K562 (cell line): ENCODE data around the gene EXTL1. TPM values are rescaled to one million over a fixed set of nuclear protein-coding genes. Genes with fewer than 3 reads are reported as not detected.

ENCODE experiments used
- ATAC-seq: fragments of 200-7000 bp; cut with Tn5 transposase; 3 replicates; pipeline ENCODE4 v1.9.1; 2020; ENCODE audit warnings: moderate library complexity
- BruUV-seq: library from RNA; stranded (reverse); fragments of 400-500 nt; replicated peaks from 2 replicates; lab custom pipeline; 2021; lab: Mats Ljungman, UMichigan
- CTCF ChIA-PET: fragments of 300-600 bp; formaldehyde crosslinking; extraction: SDS; loops from one replicate; lab custom pipeline; 2021; ENCODE audit warnings: low intra/inter-chr PET ratio; lab: Yijun Ruan, JAX
- POLR2A ChIA-PET: fragments of 300-600, 350-650 bp; sonication (Branson Sonifier 250); formaldehyde crosslinking; extraction: SDS; loops from one replicate; lab custom pipeline; 2021; ENCODE audit warnings: antibody characterized with exemption, inconsistent platforms; lab: Yijun Ruan, JAX
- DNase-seq, 4 experiments: peaks; one replicate each; pipeline versions ENCODE4 v3.0.0 to v3.0.0-alpha.2; 2011 to 2018; ENCODE audit warnings: low spot score in 3 of 4, mixed read lengths in 3 of 4; ENCODE audit errors: extremely low read depth in 1 of 4
- FAIRE-seq: peaks from 2 replicates; lab custom pipeline; 2011; peaks lifted over from hg19 to GRCh38; lab: Jason Lieb, UNC
- H2AFZ ChIP-seq: 2 replicates; pipeline ENCODE4 v1.6.0; 2011; ENCODE audit warnings: low read depth, low read length, control low read depth, inconsistent platforms
- H3K27ac ChIP-seq: fragments of 200-600 bp; 3 replicates; pipeline ENCODE4 v1.8.0; 2011; ENCODE audit warnings: low read depth, mild to moderate bottlenecking, control low read depth, inconsistent platforms, low read length, moderate library complexity, mixed read lengths; ENCODE audit errors: extremely low read depth
- H3K27me3 ChIP-seq, 2 experiments: fragments of 300-600 bp in 1 of 2; 2 replicates in 1 of 2; 3 replicates in 1 of 2; pipeline versions ENCODE4 v1.6.0 to v1.8.0; 2011; ENCODE audit warnings: inconsistent platforms in 2 of 2, low read length in 2 of 2, mild to moderate bottlenecking in 1 of 2, mixed read lengths in 1 of 2, moderate library complexity in 1 of 2; ENCODE audit not compliant: control insufficient read depth in 2 of 2, insufficient read depth in 2 of 2
- H3K36me3 ChIP-seq: fragments of 300-600 bp; 3 replicates; pipeline ENCODE4 v1.8.0; 2011; ENCODE audit warnings: mild to moderate bottlenecking, low read length, inconsistent platforms; ENCODE audit not compliant: control insufficient read depth, insufficient read depth
- H3K4me1 ChIP-seq, 2 experiments: fragments of 200-600 bp in 1 of 2; replicated peaks in 1 of 2; 2 replicates in 1 of 2; 3 replicates in 1 of 2; pipeline versions ENCODE4 v1.5.1 to v1.8.0; 2011; ENCODE audit warnings: inconsistent platforms in 2 of 2, low read length in 2 of 2, mild to moderate bottlenecking in 1 of 2, mixed read lengths in 1 of 2, moderate library complexity in 1 of 2; ENCODE audit not compliant: control insufficient read depth in 2 of 2, insufficient read depth in 2 of 2
- H3K4me2 ChIP-seq: 2 replicates; pipeline ENCODE4 v1.6.1; 2011; ENCODE audit warnings: low read length, control low read depth, inconsistent platforms, mixed read lengths; ENCODE audit not compliant: insufficient read depth
- H3K4me3 ChIP-seq: fragments of 200-600 bp; sonication (generic), shearing (Covaris generic); 2 replicates; pipeline ENCODE4 v1.5.1; 2016; ENCODE audit warnings: control low read depth, inconsistent platforms
- H3K79me2 ChIP-seq: fragments of 200-600 bp; 3 replicates; pipeline ENCODE4 v1.8.0; 2011; ENCODE audit warnings: low read length, inconsistent platforms; ENCODE audit not compliant: control insufficient read depth, insufficient read depth
- H3K9ac ChIP-seq, 2 experiments: 2 replicates each; pipeline versions ENCODE4 v1.6.0 to v1.6.1; 2011; ENCODE audit warnings: low read depth in 2 of 2, low read length in 2 of 2, control low read depth in 1 of 2, inconsistent platforms in 1 of 2, mild to moderate bottlenecking in 1 of 2, mixed read lengths in 1 of 2; ENCODE audit not compliant: insufficient read depth in 1 of 2
- H3K9me1 ChIP-seq: one replicate; pipeline ENCODE4 v1.6.0; 2011; ENCODE audit warnings: inconsistent platforms, mild to moderate bottlenecking, low read length, moderate library complexity; ENCODE audit not compliant: control insufficient read depth, insufficient read depth
- H3K9me3 ChIP-seq: replicated peaks from 2 replicates; pipeline ENCODE4 v1.5.1; 2011; ENCODE audit warnings: low read depth, low read length, inconsistent platforms; ENCODE audit not compliant: control insufficient read depth, insufficient read depth
- H4K20me1 ChIP-seq: replicated peaks from 2 replicates; pipeline ENCODE4 v1.6.1; 2011; ENCODE audit warnings: low read length, inconsistent platforms, mixed read lengths; ENCODE audit not compliant: control insufficient read depth, insufficient read depth
- ATF7 ChIP-seq: fragments of 450-650 bp; IDR thresholded peaks from 2 replicates; pipeline ENCODE4 v1.7.1; 2014; ENCODE audit warnings: mild to moderate bottlenecking, moderate library complexity
- HDAC2 ChIP-seq: fragments of 450-650 bp; IDR thresholded peaks from 2 replicates; pipeline ENCODE4 v1.6.1; 2016; ENCODE audit warnings: mild to moderate bottlenecking
- HNRNPL ChIP-seq: fragments of 200-400 bp; formaldehyde crosslinking; IDR thresholded peaks from 2 replicates; pipeline ENCODE4 v1.6.1; 2017; ENCODE audit warnings: low read depth, mild to moderate bottlenecking, low read length
- KHSRP ChIP-seq: fragments of 450-650 bp; IDR thresholded peaks from 2 replicates; pipeline ENCODE4 v1.6.1; 2017
- NR4A1 ChIP-seq, 2 experiments: fragments of 250-450 bp in 1 of 2; fragments of 450-650 bp in 1 of 2; sonication (Bioruptor Pico) in 1 of 2; IDR thresholded peaks; 2 replicates each; pipeline versions ENCODE4 v1.4.0 to v1.6.1; 2016 to 2020; ENCODE audit warnings: mild to moderate bottlenecking in 2 of 2, missing compliant biosample characterization in 1 of 2, missing genetic modification characterization in 1 of 2, moderate library complexity in 1 of 2
- POLR2B ChIP-seq: fragments of 450-650 bp; IDR thresholded peaks from 2 replicates; pipeline ENCODE4 v1.6.1; 2018; ENCODE audit warnings: low read depth; ENCODE audit not compliant: partially characterized antibody
- RBM25 ChIP-seq: fragments of 200-400 bp; formaldehyde crosslinking; IDR thresholded peaks from 2 replicates; pipeline ENCODE4 v1.6.1; 2018; ENCODE audit warnings: low read length, low read depth, moderate library complexity; ENCODE audit not compliant: severe bottlenecking
- SIRT6 ChIP-seq: IDR thresholded peaks from one replicate; pipeline ENCODE4 v1.6.1; 2012; ENCODE audit warnings: low read depth, mild to moderate bottlenecking, control low read depth, inconsistent platforms, low read length, moderate library complexity
- ZNF384 ChIP-seq: IDR thresholded peaks from 2 replicates; pipeline ENCODE4 v1.6.1; 2012; ENCODE audit warnings: low read depth, low read length, improper control_type of control experiment
- ZNF766 ChIP-seq: fragments of 200-800 bp; sonication (Bioruptor generic); conservative IDR thresholded peaks from 2 replicates; pipeline ENCODE4 v1.6.1; 2016; ENCODE audit warnings: missing genetic modification characterization, missing compliant biosample characterization
- WGBS: fragments of 100-300 bp; shearing (Covaris generic); methylation state at CpG from one replicate; pipeline ENCODE4 v1.1.6; 2016; ENCODE audit warnings: low coverage, mixed read lengths; ENCODE audit not compliant: insufficient coverage; ENCODE audit errors: missing lambda C conversion rate; 5-methylcytosine and 5-hydroxymethylcytosine counted together
- in situ Hi-C: fragments of 300-500 bp; cut with MboI; formaldehyde crosslinking; loops from 4 replicates; pipeline ENCODE4 v1.15.0; 2018; ENCODE audit warnings: inconsistent platforms, mixed read lengths
- intact Hi-C: fragments of 100-400 bp; cut with micrococcal nuclease; formaldehyde crosslinking; loops from 2 replicates; pipeline ENCODE4 v1.14.2; 2022
- polyA plus RNA-seq, 8 experiments: library from polyadenylated mRNA; depleted of rRNA in 4 of 8; stranded (reverse) in 5 of 8; unstranded in 3 of 8; fragments of >200 nt; fragmentation: Nextera tagmentation in 2 of 8; fragmentation: Illumina TruSeq in 1 of 8; extraction: Ambion mirVana in 2 of 8; extraction: Trizol in 1 of 8; gene quantifications; 2 replicates each; pipeline versions ENCODE4 v1.2.1 to v1.2.3, GENCODE V29; 2011 to 2014; ENCODE audit warnings: inconsistent platforms in 1 of 8, missing spikeins in 1 of 8
- total RNA-seq, 7 experiments: library from RNA; depleted of rRNA in 6 of 7; stranded (reverse); fragments of >200 nt in 6 of 7; fragmentation: Illumina TruSeq in 2 of 7; extraction: Trizol in 2 of 7; gene quantifications; 2 replicates each; pipeline versions ENCODE4 v1.2.1 to v1.2.3, GENCODE V29; 2011 to 2021; ENCODE audit warnings: low replicate concordance in 1 of 7
- TF ChIP-seq, protein P1 (sequence below): sonication (generic); formaldehyde crosslinking; IDR thresholded peaks from 2 replicates; pipeline ENCODE4 v1.8.1; 2023; ENCODE audit warnings: mild to moderate bottlenecking, missing genetic modification reagents
- TF ChIP-seq, protein P2 (sequence below): fragments of 450-650 bp; formaldehyde crosslinking; IDR thresholded peaks from 2 replicates; pipeline ENCODE4 v1.4.0; 2020; ENCODE audit warnings: mild to moderate bottlenecking, moderate library complexity
- TF ChIP-seq, protein P3 (sequence below): fragments of 450-650 bp; IDR thresholded peaks from 2 replicates; pipeline ENCODE4 v1.6.1; 2017; ENCODE audit warnings: antibody characterized with exemption, mild to moderate bottlenecking

The EXTL1 gene
- total and polyA plus RNA-seq, 9 of the 15 experiments (the other 6 are each of a cell fraction or from before 2014, with no cell fraction given) = 0.04 to 0.23 (median 0.08) TPM; not detected in 3

DNA sequence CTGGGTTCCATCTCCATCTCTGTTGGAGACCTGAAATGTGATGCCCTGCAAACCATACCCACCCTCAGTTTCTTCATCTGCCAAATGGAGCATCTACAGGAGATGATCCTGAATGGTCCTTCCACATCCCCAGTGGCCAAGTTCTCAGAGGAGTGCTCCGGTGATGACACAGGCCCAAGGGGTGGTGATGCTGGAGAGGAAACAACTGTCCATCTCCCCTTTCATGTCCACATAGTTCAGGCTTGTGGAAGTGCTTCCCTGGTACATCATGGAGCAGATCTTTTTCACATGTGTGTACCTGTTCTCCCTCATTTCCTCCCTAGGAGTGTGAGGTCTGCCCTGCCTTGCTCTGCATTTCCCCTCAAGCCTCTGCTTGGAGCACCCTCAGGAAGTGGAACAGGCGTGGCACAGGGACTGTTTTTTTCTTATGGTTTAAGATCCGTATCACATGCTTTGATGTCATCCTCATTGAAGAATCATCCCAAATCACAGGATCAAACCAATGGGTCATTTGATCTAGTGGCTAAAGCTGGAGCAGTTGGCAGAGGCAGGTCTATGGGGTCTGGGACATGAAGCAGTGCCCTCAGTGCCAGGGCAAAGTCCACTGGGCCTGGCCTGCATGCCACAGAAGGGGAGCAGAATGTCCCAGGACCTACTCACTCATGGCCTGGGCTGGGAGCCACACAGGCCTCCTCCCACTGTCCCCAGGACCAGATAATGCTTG is 54.0 kb downstream of the EXTL1 start:
- H3K79me2 ChIP-seq = no peaks in the 10 kb centered on the region
- H3K27ac ChIP-seq = no peak overlapping the region
- H3K9me1 ChIP-seq = no peaks in the 10 kb centered on the region
- POLR2A ChIA-PET = no interaction called here
- no peaks in the 10 kb centered on the region for H4K20me1 ChIP-seq
- WGBS = 60% methylated on average over 3 of the region's 3 CpGs
- in situ Hi-C loops (no loop called here), intact Hi-C loops (no loop called here)
- no peaks in the 10 kb centered on the region for H3K36me3 ChIP-seq
- H2AFZ ChIP-seq = 0 out of 2 replicates have a peak overlapping the region, but pooled peaks have one; percentile 2
- no peak overlapping the region for H3K4me3 ChIP-seq
- CTCF ChIA-PET = no interaction called here
- H3K9ac ChIP-seq = peak overlapping the region in 1 of 2 experiments; percentile 31; a peak in 2 of 4 replicates
- H3K9me3 ChIP-seq = no peaks in the 10 kb centered on the region
- TF ChIP-seq ZNF766 (CRISPR knock-in tag) = no peak
- TF ChIP-seq, protein P1, sequence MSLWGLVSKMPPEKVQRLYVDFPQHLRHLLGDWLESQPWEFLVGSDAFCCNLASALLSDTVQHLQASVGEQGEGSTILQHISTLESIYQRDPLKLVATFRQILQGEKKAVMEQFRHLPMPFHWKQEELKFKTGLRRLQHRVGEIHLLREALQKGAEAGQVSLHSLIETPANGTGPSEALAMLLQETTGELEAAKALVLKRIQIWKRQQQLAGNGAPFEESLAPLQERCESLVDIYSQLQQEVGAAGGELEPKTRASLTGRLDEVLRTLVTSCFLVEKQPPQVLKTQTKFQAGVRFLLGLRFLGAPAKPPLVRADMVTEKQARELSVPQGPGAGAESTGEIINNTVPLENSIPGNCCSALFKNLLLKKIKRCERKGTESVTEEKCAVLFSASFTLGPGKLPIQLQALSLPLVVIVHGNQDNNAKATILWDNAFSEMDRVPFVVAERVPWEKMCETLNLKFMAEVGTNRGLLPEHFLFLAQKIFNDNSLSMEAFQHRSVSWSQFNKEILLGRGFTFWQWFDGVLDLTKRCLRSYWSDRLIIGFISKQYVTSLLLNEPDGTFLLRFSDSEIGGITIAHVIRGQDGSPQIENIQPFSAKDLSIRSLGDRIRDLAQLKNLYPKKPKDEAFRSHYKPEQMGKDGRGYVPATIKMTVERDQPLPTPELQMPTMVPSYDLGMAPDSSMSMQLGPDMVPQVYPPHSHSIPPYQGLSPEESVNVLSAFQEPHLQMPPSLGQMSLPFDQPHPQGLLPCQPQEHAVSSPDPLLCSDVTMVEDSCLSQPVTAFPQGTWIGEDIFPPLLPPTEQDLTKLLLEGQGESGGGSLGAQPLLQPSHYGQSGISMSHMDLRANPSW (CRISPR knock-in tag) = 0 out of 2 replicates have a peak, but pooled peaks have one; percentile 57
- TF ChIP-seq NR4A1 (CRISPR knock-in tag; IDR thresholded peaks at IDR 0.05) = no peak
- 0 out of 2 replicates have a peak, but pooled peaks have one; percentile 42 for TF ChIP-seq NR4A1 (tag; IDR thresholded peaks at IDR 0.05)
- no peak for TF ChIP-seq SIRT6
- 0 out of 2 replicates have a peak, but pooled peaks have one; percentile 7 for TF ChIP-seq HDAC2
- TF ChIP-seq KHSRP = no peak
- TF ChIP-seq ATF7 = 0 out of 2 replicates have a peak, but pooled peaks have one; percentile 10
- TF ChIP-seq, protein P2, sequence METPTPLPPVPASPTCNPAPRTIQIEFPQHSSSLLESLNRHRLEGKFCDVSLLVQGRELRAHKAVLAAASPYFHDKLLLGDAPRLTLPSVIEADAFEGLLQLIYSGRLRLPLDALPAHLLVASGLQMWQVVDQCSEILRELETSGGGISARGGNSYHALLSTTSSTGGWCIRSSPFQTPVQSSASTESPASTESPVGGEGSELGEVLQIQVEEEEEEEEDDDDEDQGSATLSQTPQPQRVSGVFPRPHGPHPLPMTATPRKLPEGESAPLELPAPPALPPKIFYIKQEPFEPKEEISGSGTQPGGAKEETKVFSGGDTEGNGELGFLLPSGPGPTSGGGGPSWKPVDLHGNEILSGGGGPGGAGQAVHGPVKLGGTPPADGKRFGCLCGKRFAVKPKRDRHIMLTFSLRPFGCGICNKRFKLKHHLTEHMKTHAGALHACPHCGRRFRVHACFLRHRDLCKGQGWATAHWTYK (CRISPR knock-in tag) = 0 out of 2 replicates have a peak, but pooled peaks have one; percentile 54
- TF ChIP-seq ZNF384 = 0 out of 2 replicates have a peak, but pooled peaks have one; percentile 6
- TF ChIP-seq RBM25 = peak; percentile 32
- TF ChIP-seq POLR2B = no peak
- TF ChIP-seq HNRNPL = no peak
- TF ChIP-seq, protein P3, sequence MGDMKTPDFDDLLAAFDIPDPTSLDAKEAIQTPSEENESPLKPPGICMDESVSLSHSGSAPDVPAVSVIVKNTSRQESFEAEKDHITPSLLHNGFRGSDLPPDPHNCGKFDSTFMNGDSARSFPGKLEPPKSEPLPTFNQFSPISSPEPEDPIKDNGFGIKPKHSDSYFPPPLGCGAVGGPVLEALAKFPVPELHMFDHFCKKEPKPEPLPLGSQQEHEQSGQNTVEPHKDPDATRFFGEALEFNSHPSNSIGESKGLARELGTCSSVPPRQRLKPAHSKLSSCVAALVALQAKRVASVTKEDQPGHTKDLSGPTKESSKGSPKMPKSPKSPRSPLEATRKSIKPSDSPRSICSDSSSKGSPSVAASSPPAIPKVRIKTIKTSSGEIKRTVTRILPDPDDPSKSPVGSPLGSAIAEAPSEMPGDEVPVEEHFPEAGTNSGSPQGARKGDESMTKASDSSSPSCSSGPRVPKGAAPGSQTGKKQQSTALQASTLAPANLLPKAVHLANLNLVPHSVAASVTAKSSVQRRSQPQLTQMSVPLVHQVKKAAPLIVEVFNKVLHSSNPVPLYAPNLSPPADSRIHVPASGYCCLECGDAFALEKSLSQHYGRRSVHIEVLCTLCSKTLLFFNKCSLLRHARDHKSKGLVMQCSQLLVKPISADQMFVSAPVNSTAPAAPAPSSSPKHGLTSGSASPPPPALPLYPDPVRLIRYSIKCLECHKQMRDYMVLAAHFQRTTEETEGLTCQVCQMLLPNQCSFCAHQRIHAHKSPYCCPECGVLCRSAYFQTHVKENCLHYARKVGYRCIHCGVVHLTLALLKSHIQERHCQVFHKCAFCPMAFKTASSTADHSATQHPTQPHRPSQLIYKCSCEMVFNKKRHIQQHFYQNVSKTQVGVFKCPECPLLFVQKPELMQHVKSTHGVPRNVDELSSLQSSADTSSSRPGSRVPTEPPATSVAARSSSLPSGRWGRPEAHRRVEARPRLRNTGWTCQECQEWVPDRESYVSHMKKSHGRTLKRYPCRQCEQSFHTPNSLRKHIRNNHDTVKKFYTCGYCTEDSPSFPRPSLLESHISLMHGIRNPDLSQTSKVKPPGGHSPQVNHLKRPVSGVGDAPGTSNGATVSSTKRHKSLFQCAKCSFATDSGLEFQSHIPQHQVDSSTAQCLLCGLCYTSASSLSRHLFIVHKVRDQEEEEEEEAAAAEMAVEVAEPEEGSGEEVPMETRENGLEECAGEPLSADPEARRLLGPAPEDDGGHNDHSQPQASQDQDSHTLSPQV = 0 out of 2 replicates have a peak, but pooled peaks have one; percentile 32
- H3K27me3 ChIP-seq = no peaks in the 10 kb centered on the region
- no peak for DNase-seq
- H3K4me1 ChIP-seq = peaks cover 32 to 61% of the 10 kb centered on the region in 2 experiments
- no peak for FAIRE-seq
- no peak for ATAC-seq
- BruUV-seq = no TSS peak
- H3K4me2 ChIP-seq = no peak overlapping the region
